HL-60 (cell line): ENCODE data around the gene LARP1.

Experiments used
- DNase-seq, 2 experiments: peaks; one replicate each; pipeline ENCODE4 v3.0.0-alpha.2; 2010 to 2020; ENCODE audit warnings: low read depth in 1 of 2, low spot score in 1 of 2
- H3K27ac ChIP-seq: fragments of 250-450 bp; sonication (Bioruptor Pico); replicated peaks from 2 replicates; pipeline ENCODE4 v1.5.1; 2020; ENCODE audit warnings: mild to moderate bottlenecking, moderate library complexity
- H3K27me3 ChIP-seq: fragments of 250-450 bp; sonication (Bioruptor Pico); 2 replicates; pipeline ENCODE4 v1.5.1; 2021; ENCODE audit warnings: mild to moderate bottlenecking, moderate library complexity; ENCODE audit not compliant: insufficient read depth, poor library complexity, severe bottlenecking
- H3K4me3 ChIP-seq: replicated peaks from 2 replicates; pipeline ENCODE4 v1.5.1; 2011; ENCODE audit warnings: mild to moderate bottlenecking, control low read depth, low read length; ENCODE audit not compliant: insufficient read depth
- CTCF ChIP-seq: IDR thresholded peaks from one replicate; pipeline ENCODE4 v1.5.1; 2011; ENCODE audit warnings: low read length, control low read depth, inconsistent platforms; ENCODE audit not compliant: insufficient read depth
- GABPA ChIP-seq: IDR thresholded peaks from 2 replicates; pipeline ENCODE4 v1.6.1; 2012; ENCODE audit warnings: low read depth
- POLR2AphosphoS5 ChIP-seq: IDR thresholded peaks from 2 replicates; pipeline ENCODE4 v1.6.1; 2012; ENCODE audit warnings: low read depth
- REST ChIP-seq: IDR thresholded peaks from 2 replicates; pipeline ENCODE4 v1.6.1; 2012; ENCODE audit warnings: low read depth; ENCODE audit not compliant: insufficient replicate concordance
- SPI1 ChIP-seq: IDR thresholded peaks from 2 replicates; pipeline ENCODE4 v1.6.1; 2012; ENCODE audit warnings: low read depth, mild to moderate bottlenecking, borderline replicate concordance

LARP1 gene

GRCh38 chr5:154850255-154851062, 95.3 kb downstream of the LARP1 start, which contains the start of gene FAXDC2:
Gene FAXDC2 (minus strand): TSS chr5:154850603. CDS start chr5:154838178, 12,425 bp downstream.
- DNase-seq, result peak; percentile 37 to 45
- TF ChIP-seq REST, result no peak
- no peak for TF ChIP-seq POLR2AphosphoS5
- no peak for TF ChIP-seq SPI1
- TF ChIP-seq GABPA, result no peak
- Histone ChIP-seq H3K27ac (peak within 1 kb of the TSS; percentile 46), H3K27me3 (no peaks in the 10 kb centered on the region), H3K4me3 (no peak within 1 kb of the TSS)

GRCh38 chr5:154851351-154851750, 96.2 kb downstream of the LARP1 start:
- no peaks in the 10 kb centered on the region for H3K27me3 ChIP-seq
- no peak for DNase-seq
- no peak for TF ChIP-seq POLR2AphosphoS5
- TF ChIP-seq GABPA, result no peak
- TF ChIP-seq SPI1, result no peak
- no peak for TF ChIP-seq REST
- no peak for TF ChIP-seq CTCF
- no peak overlapping the region for H3K27ac ChIP-seq
- no peak overlapping the region for H3K4me3 ChIP-seq

GRCh38 chr5:154857530-154858296, 102.5 kb downstream of the LARP1 start:
- H3K27ac ChIP-seq, result peak overlapping the region; percentile 94
- peak overlapping the region; percentile 75 for H3K4me3 ChIP-seq
- no peaks in the 10 kb centered on the region for H3K27me3 ChIP-seq
- no peak for TF ChIP-seq CTCF
- peak; percentile 3 for TF ChIP-seq REST
- peak; percentile 69 to 88 for DNase-seq
